ENCODE results near the gene EIPR1.

DNA sequence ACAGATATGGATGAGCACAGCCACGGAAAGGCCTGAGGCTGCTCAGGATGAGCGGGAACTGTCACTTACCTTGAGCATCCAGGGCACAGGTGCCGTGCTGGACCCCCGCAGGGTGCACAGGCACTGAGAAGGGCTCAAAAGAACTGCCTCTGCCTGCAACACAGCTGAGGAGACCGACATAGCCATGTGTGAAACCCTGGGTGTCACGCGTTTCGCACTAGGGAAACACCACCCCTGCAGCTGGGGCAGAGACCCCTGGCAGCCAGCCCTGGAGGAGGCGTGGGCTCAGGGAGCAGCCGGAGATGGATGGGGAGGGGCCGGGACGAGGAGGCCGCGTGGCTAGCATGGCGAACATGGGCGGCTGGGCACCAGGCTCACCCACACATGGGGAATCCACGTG is 228.9 kb downstream of the EIPR1 start:
- TF ChIP-seq, protein P1, sequence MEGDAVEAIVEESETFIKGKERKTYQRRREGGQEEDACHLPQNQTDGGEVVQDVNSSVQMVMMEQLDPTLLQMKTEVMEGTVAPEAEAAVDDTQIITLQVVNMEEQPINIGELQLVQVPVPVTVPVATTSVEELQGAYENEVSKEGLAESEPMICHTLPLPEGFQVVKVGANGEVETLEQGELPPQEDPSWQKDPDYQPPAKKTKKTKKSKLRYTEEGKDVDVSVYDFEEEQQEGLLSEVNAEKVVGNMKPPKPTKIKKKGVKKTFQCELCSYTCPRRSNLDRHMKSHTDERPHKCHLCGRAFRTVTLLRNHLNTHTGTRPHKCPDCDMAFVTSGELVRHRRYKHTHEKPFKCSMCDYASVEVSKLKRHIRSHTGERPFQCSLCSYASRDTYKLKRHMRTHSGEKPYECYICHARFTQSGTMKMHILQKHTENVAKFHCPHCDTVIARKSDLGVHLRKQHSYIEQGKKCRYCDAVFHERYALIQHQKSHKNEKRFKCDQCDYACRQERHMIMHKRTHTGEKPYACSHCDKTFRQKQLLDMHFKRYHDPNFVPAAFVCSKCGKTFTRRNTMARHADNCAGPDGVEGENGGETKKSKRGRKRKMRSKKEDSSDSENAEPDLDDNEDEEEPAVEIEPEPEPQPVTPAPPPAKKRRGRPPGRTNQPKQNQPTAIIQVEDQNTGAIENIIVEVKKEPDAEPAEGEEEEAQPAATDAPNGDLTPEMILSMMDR (conservative IDR thresholded peaks at IDR 0.05), result no peak
- TF ChIP-seq ZFX (IDR thresholded peaks at IDR 0.05), result no peak
